Measurements from ENCODE around the gene ADAMTS6.
A peak's percentile ranks its signal among the peaks of the same experiment; 100 is the strongest.

ADAMTS6 gene

GRCh38 chr5:65103756-65104440, 377.8 kb downstream of the ADAMTS6 start:
- DNase-seq (ENCODE audit: low spot score): no peak

GRCh38 chr5:65102976-65103711, 378.6 kb downstream of the ADAMTS6 start:
- peak; percentile 69 for DNase-seq (ENCODE audit: low spot score)

DNA sequence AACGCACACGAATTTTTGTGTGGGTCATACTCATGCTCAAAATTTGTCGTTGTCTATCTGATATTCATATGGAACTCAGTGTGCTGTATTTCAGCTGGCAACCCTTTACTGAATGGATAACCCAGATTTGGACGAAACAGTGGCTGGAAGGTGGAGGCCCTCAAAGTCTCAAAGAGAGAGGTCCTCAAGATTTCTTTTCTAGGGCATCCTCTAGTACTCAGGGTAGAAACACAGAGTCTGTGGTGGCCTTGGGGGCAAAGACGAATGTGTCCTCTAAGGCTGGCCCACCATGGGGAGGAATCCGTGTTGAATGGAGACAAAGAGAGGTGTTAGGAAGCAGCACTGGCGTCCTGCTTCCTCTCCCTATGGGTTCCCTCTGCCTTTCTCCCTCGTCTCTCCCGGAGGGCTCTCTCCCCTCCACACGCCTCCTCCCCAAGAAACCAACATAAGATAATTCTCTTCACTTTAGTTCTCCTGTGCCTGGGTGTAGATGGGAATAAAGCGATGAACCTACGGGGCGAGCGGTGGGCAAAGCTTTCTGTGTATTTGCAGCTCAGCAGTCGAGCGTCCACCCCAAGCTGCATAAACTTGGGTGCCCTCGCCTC, 379.2 kb downstream of the ADAMTS6 start:
- no peak for DNase-seq (ENCODE audit: low spot score)

GRCh38 chr5:65101632-65102100, 380.1 kb downstream of the ADAMTS6 start:
- DNase-seq (ENCODE audit: low spot score): no peak

GRCh38 chr5:65100911-65101631, 380.6 kb downstream of the ADAMTS6 start:
- DNase-seq (ENCODE audit: low spot score): peak; percentile 69
